GM04503 (cell line): ENCODE results near the gene EEF1G.

Source experiments
- DNase-seq: peaks from one replicate; pipeline ENCODE4 v3.0.0-alpha.2; 2012; ENCODE audit warnings: low read depth

The EEF1G gene

GRCh38 chr11:62539238-62539925, 34.3 kb downstream of the EEF1G start:
- DNase-seq: peak; percentile 55

GRCh38 chr11:62538470-62539237, 35.0 kb downstream of the EEF1G start:
- no peak for DNase-seq

- no peak for DNase-seq
Observed at GRCh38 chr11:62536301-62536957, 37.3 kb downstream of the EEF1G start.

GRCh38 chr11:62535802-62536201, 37.9 kb downstream of the EEF1G start:
- no peak for DNase-seq

- DNase-seq: no peak
Observed at GRCh38 chr11:62534779-62535545, 38.7 kb downstream of the EEF1G start.

- DNase-seq: no peak
Observed at GRCh38 chr11:62532096-62532495, 41.6 kb downstream of the EEF1G start.

- DNase-seq: no peak
Observed at GRCh38 chr11:62516736-62517371, 56.8 kb downstream of the EEF1G start.

- no peak for DNase-seq
Observed at GRCh38 chr11:62514151-62514550, 59.5 kb downstream of the EEF1G start.

- DNase-seq: no peak
Observed at GRCh38 chr11:62513626-62514025, 60.1 kb downstream of the EEF1G start.

GRCh38 chr11:62512961-62513360, 60.7 kb downstream of the EEF1G start:
- DNase-seq: no peak
